Left forelimb (tissue), 1 donor: Measurements from ENCODE around the gene PLEKHA8.

Experiments
- DNase-seq: peaks from one replicate; pipeline ENCODE4 v3.0.0-alpha.2; 2018; ENCODE audit warnings: low spot score

PLEKHA8 gene

DNA sequence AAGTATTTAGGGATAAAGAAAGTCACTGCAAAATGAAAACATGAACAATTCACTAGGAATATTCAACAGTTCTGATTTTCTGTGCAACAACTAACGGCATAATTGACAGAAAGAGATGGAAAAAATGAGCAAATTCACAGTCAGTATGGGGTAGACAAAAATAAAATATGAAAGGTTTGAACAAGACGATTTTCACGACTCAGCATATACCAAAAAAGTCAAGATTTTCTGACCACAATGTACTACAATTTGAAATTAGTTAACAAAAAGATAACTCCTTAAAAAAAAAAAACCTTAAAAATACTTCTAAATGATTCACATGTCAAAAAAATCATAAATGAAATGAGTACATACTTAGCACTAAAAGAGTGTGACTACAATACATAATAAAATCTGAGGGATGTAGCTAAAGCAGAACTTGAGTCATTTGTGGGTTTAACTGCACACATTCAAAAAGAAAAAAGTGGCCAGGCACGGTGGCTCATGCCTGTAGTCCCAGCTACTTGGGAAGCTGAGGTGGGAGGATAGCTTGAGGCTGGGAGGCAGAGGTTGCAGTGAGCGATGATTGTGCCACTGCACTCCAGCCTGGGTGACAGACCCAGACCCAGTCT is 84.0 kb downstream of the PLEKHA8 start:
- DNase-seq: no peak

DNA sequence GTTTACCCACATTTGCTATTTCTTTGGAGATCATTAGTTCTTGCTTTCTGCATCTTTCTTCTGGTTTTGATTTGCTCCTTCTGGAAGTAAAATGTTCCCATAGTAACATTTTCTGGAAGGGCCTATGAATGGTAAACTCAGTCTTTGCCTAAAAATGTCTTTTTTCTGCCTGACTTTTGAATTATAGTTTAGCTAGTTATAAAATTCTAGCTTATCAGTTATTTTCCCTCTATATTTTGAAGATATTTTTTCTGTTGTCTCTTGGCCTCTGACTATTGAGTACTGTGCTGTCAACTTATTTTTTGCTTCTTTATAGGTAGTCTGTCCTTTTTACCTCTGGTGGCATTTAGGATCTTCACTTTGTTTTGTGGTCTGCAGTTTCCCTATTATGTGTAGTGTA is 84.9 kb downstream of the PLEKHA8 start:
- no peak for DNase-seq

DNA sequence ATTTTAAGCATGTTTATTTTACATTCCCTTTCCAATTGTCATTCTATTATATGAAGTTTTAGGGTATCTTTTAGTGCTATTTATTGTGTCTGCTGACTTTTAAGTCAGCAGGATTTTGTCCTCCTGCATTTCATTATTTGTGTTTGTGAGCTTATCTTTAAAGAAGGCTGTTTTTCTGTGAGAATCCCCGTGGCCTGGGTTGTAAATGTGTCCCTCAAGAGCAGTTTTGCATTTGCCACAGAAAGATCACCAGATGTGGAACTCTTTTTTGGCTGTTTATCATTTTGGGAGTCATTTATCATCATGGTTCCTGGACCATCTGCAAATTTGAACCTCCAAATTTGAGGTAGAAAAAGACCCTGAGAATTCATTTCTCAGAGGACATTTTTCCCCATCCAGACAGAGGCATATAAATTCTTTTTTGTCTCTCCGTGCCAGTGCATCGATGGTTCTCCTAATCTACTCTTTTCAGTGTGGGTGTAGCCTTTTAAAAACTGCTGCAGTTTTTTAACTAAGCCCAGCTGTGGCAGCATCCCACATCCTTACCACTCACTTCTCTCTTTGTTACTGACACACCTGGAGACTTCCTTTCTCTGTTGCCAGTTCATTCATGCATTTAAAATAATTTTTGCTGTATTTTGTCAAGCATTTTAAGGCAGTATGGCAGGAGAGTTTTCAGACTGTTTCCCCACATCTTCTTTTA is 86.5 kb downstream of the PLEKHA8 start:
- no peak for DNase-seq

DNA sequence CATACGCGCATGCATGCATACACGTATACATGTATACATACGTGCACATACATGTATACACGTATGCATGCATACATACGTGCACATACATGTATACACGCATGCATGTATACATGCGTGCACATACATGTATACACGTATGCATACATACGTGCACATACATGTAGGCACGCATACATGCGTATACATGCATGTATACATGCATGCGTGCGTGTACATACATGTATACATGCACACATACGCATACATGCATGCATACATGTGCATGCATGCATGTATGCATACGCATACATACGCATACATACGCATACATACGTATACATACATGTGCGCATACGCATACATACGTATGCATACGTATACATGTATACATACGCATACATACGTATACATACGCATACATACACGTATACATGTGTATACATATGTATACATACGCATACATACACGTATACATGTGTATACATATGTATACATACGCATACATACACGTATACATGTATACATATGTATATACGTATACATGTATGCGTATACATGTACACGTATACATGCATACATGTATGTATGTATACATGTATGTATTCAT is 87.6 kb downstream of the PLEKHA8 start:
- no peak for DNase-seq

DNA sequence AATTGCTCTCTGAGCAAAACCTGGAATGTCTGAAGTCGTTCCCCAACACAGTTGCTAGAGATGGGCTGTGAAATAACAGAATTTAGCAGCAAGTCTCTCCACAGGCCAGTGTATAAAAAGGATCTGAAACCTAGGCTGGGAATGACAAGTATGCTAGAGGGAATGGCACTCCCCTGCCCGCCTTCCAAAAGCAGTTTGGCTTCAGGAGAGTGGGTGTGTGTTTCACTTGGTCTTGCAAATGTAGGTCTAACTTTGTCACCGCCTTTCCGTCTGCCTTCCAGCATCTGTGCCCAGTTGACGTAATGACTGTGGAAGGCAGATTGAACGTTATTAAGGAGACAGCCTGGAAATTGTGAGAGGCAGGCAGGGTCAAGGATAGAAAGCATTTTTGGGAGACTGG is 88.6 kb downstream of the PLEKHA8 start:
- no peak for DNase-seq

DNA sequence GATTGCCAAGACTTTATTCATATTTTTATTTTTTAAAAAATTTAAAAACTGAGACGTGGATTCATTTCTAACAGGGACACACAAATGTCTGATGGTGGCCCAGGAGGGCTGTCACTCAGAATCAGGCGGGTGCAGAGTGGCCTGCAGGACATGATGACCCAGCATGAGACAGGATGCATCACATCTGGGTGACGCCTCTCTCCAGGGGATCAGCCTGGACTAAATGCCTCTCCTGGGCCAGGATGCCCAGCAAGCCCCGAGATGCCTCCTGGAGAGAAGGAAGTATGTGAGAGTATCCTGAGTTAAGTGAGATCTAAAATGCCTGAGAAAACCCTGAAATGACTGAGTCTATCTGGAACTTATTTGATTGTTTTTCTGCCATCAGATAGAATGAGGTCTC is 89.7 kb downstream of the PLEKHA8 start:
- DNase-seq: no peak

DNA sequence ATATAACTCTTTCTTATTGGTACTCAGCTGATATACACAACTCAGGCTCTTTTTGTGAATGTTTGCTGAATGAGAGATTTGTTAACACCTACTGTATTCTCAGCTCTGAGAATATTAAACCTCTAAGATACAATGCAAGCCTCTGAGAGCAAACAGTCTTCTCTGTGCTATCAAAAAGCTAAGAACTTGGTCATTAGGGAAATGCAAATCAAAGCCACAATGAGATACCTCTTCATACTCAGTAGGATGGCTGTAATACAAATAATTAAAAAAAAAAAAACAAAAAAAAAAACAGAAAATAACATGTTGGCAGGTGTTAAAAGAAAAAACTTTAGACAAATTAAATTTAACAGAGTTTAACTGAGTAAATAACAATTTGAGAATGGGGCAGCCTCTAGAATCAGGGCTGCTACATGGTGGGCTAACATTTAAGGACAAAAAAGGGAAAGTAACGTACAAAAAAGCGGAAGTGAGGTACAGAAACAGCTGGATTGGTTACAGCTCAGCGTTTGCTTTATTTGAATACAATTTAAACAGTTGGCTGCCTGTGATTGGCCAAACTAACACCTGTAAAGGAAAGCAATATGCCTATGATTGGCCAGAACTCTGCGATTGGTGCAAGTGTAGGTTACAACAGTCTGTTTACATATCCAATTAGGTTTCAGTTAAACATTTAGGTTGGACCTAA is 91.8 kb downstream of the PLEKHA8 start:
- no peak for DNase-seq

DNA sequence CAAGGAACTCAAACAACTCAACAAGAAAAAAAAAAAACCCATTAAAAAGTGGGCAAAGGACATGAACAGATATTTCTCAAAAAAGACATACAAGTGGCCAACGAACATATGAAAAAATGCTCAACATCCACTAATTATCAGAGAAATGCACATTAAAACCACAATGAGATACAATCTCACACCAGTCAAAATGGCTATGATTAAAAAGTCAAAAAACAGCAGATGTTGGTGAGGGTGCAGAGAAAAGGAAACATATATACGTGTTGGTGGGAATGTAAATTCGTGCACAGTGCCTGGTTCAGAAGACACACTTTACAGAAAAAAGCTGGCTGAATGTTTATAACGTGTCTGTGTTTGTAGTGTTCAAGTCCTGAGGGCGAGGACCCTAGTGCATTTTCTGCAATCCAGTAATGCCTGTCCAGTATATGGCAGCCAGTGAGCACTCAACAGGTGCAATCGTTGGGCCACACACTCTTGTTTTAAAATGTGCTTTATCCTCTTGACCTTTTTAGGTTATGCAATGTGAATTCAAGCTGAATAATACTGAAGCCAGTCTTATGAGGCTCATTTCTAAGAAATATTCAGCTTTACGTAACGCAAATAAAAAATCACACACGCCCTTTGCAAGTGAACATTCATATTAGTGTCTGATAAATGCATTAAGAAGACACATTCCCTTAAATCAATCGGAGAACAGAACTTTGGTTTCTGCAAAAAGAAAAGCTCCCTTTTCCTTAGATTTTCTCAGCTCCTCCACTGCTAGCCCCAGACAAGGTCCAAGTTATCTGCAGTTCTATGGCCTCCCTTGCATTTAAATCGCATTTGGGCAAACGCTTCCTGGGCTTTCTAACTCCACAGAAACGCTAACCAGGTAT is 105.8 kb downstream of the PLEKHA8 start:
- no peak for DNase-seq

DNA sequence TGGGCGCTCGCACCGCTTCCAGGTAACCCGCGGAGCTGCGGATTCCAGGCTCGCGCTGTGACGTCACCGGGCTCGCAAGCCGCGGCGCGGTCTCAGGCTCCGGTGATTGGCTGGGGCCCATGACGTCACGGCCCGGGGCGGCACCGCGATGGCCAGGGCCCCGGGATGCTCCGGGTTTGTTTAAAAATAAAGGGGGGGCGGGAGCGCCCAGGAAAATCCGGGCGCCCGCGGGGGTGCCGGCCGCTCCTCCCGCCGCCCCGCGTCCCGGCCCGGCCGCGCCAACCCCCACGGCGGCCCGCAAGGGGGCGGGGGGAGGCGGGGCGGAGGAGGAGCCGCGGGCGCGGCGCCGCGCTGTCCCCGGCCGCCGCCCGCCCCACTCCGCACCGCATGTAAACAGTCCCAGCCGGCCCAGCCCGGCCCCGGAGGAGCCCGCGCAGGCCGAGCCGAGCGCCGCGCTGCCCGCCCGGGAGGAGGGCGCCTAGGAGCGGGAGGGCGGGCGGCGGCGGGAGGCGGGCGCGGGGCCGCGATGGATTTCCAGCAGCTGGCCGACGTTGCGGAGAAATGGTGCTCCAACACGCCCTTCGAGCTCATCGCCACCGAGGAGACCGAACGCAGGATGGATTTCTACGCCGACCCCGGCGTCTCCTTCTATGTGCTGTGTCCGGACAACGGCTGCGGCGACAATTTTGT is 106.5 kb downstream of the PLEKHA8 start, which contains the start of gene MTURN:
Gene MTURN, plus strand, starts transcription at position 376 of the 690 bp plus-strand sequence. Its CDS starts 151 bp downstream, at position 527.
- peak; percentile 89 for DNase-seq

DNA sequence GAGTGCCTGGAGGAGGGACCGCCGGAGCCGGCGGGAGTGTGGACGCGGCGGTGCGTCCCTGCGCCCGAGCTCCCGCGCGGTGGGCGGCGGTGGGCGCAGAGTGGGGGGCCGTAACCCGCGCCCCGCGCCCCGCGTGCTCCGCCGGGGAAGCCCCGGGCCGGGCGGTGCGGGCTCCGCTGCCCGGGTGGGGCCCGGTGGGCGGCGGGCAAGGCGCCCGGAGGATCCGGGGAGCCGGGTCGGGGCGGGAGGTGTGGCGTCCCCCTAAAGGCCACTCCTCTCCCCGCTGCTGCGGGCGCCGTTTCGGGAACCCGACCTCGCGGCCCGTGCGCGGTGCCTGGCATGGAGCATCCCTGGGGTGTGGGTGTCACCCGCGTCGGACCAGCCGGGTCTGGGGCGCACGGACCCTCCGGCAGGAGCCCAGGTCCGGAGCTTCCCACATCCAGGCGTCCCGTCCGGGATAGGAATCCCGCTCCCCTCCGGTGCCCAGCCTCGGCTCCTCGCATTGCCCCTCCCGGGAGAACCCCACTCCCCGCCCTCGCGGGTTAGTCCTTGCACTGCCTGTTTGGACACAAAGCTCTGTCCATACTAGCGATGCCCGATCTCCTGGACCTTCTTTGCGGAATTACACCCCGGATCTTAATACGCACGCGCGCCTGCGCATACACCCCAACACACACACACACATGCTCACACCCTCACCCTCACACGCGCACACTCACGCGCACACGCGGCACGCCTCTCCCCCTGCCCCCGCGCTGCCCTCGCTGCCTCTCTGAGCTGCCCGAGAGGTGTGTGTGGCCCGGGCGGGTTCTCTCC is 107.3 kb downstream of the PLEKHA8 start:
- peak; percentile 76 for DNase-seq

DNA sequence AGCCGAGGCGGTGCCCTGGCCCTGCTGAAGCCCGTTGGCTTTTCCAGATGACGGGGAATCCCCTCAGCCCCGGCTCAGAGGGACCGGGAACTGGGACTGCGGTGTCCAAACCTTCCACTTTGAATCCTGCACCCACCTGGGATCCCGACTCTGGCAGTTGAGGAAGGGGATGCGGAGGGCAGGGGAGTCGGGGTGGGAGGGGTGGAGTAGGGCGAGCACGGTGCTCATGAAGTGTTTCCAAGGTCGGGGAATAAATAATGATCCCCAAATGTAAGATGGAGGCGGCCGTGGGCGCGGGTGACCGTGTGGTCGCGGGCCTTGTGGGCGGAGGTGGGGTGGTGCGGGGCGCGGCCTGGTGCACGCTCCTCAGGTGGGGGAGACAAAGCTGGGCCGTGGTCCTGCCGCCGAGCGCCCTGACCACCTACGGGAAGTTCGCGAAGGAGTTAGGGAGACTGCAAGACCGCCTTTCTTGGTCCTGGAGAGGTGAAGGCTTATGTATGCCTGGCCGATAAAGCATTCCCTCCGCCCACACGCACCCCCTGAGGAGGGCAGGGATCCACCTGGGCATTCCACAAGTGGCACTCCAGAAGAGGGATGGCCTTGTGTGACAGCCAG is 108.0 kb downstream of the PLEKHA8 start:
- no peak for DNase-seq

DNA sequence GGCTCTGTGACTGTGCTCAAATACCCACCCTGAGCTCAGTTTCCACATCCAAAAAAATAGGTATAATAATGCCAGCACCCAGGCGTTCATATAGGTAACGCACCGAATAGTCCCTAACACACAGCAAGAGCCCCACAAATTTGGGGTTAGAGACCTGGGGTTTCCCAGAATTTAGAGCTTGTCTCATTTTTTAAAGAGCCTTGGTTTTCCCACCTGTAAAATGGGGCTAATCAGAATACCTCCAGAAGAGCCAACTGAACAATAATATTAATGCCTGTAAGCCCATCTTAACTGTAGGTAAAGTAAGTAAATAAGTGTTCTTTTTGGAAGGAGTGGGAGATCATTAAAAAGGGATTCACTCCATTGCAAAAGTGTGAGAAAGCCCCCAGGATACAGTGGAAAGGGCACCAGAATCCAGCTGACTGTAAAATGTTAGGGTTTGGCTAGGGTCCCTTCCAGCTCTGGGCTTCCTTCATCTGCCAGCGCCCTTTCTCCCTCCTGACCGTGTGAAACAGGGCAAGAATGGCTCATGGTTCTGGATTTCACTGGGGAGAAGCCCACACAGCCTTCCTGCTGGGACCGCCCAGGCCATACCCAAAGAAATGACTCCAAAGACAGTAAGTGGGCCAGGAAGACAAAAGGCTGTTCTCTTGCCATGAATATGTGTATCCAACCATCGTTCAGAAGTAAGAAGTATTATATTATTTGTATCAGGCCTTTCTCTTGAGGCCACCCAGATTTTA is 108.7 kb downstream of the PLEKHA8 start:
- DNase-seq: no peak

DNA sequence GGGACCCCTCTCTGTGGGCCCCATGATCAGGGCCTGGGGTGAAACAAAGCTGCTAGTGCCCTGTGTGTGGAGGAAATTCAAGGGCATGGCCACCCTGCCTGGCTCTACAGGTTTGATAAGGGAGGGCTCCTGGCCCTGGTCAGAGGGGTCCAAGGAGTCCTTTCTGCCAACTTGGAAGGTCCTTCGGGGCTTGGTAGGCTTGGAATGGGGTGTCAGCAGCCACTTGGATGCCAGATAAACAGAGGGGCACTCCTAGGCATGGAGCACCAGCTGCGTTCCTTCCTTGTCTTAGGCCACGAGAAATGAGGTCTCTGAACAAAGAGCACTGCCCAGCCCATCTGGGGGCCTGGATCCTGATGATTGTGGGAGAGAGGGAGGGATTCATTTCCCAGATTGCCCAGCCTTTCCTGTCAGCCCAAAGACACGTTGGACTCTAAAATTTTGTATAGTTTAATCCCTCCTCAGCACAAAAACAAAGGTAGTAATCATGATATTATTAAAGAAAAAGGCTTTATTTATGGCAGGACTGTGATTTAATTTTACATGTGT is 111.7 kb downstream of the PLEKHA8 start:
- DNase-seq: no peak

DNA sequence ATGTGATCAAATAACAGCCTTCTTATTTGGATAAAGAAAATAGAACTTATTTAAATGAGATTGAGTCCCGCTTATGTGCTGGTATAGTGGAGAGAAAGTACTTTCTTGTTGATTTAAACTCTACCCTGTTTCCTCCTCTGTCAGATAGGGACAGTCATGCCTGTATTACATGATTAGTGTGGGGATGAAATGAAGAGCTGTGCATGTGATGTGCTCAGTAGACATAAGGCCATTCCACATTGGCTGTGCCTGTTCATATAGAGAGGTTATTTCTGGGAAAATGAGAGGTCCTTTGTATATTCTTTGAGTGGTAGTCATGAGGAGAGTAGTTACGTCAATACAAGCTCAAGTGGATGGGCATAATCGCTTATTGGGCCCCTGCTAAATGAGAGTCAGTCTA is 112.2 kb downstream of the PLEKHA8 start:
- DNase-seq: no peak

DNA sequence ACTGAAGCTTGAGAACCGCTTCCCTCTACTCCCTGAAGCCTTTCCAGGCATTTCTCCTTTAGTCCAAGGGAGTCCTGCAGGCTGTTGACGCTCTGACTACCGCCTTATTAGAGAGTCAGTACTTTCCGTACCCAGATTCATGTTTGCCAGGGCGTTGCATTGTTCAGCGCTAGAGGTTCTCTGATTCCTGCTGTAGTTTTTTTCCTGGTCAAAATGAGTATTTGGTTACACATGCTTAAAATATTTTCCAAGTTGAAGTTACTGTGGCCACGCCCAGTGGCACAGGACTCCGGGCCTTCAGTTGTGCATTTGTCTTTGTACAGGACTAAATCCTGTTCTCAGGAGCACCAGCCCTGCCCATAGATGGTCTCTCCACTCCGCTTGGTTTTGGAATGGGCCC is 114.5 kb downstream of the PLEKHA8 start:
- DNase-seq: no peak

DNA sequence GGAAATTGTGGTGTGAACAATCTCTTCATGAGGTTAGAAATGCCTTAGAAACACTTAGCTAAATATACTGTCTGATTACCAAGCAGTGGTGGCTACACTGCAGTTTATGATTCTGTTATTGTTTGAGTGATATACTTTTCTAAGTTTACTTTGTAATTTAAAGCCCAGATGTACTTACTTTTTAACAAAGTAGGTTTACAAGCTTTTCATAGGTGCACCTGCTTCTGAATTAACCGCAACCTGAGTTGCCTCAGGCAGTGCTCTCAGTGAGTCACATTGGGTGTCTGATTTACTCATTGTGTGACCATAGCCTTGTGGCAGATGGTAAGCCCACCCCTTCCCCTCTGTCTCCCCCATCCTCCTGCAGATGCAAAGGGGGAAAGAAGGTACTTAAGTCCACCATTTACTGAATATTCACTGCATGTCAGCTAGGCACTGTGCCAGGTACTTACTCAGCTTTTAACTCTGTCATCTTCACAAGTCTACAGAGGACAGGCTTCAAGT is 115.6 kb downstream of the PLEKHA8 start:
- DNase-seq: no peak

DNA sequence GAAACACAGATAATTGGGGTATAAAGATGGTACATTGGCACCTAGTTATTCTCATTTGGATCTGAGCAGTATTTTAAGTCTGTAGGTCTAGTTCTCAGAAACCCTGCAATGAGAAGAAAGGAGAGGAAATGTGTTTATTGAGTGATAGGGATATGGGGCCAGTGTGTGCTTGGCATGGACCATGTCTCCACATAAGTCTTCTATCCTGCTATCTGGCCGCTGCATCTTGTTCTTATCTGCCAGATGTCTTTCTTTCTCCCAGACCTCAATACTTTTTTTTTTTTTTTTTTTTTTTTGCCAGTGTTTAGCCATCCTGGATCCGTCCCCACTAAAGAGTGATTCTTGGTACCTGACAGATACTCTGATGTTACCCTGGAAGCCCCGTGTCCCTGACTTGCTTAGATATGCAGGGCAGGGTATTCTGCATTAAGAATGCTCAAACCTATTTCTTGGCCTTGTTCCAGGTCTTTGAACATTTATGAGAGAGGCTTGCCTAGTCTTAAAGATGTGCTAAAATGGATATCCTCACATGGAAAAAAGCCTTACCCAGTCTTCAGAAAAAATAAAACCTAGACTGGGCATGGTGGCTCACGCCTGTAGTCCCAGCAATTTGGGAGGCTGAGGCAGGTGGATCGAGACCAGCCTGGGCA is 116.6 kb downstream of the PLEKHA8 start:
- no peak for DNase-seq

DNA sequence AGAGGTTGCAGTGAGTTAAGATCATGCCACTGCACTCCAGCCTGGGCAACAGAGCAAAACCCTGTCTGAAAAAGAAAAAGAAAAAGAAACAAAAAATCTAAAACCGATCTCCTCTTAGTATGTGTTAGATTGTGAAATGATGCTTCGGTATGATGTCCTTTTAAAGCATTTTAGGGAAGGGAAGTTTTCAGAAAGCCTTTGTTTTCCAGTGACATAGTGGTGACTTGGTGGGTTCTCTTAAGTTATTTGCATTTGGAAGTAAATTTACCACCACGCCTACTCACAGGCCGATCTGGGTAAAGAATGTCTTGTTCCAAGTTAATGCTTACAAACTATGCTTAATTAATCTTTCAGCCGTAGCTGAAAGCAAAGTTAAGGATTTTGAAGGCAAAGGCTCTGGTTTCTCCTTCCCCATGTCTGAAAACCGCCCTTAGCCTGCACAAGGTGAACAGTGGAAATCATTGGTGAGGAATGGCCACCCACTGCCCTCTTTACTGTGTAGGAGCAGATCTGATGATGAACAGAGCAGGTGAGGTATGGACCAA is 117.3 kb downstream of the PLEKHA8 start:
- no peak for DNase-seq
